Frontal cortex (tissue), 4 donors: ENCODE data around the gene TOMM7. TPM values are rescaled to one million over a fixed set of nuclear protein-coding genes. Genes with fewer than 3 reads are reported as not detected.
"Not testable (repeated sequence)": the region's sequence is repeated elsewhere in the genome, so short reads cannot be mapped to it uniquely, and the experiment has no call there.

Experiments used
- DNase-seq, 2 donors: peaks; one replicate each; pipeline ENCODE4 v3.0.0; 2012; ENCODE audit warnings: low spot score in 2 of 2
- FAIRE-seq: peaks from 2 replicates; lab custom pipeline; 2012; peaks lifted over from hg19 to GRCh38; lab: Jason Lieb, UNC
- total RNA-seq: library from RNA; depleted of rRNA; stranded (reverse); fragments of >200 nt; gene quantifications from one replicate; pipeline ENCODE4 v1.2.3, GENCODE V29; 2014
- donor health status: control.
- donor health status: control.
- donor health status: control.

TOMM7 gene
- total RNA-seq, 1 donor from 2014 or later, result 172 TPM

- FAIRE-seq, result no peak
- peak; percentile 82 to 86 for DNase-seq
Observed at GRCh38 chr7:22854158-22855048, 31.8 kb upstream of the TOMM7 start.

- no peak for FAIRE-seq
- DNase-seq, result no peak
Observed at GRCh38 chr7:22853674-22854157, 31.1 kb upstream of the TOMM7 start.

GRCh38 chr7:22853138-22853537 lies 30.5 kb upstream of the TOMM7 start:
- DNase-seq (no peak), FAIRE-seq (no peak)

DNA sequence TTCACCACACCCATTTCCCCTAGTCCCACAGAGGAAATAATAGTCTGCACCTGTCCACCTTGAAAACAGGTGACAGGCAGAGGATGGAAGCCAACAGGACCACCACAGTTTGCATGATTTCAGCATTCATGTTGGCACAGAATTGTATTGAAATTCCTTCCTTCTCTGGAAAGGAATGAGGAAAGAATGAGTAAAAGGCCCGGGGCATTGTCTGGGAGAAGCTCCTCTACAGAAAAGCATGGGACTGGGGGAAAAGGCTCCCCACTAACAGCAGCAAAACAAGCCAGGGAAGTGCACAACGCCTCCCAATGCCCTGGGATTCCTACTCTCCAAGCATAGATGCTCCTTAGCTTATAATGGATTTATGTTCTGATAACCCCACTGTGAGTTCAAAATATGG lies 28.5 kb upstream of the TOMM7 start:
- DNase-seq (no peak), FAIRE-seq (no peak)

- not testable (repeated sequence) for DNase-seq, FAIRE-seq
Observed at GRCh38 chr7:22850394-22850793, 27.7 kb upstream of the TOMM7 start.

- FAIRE-seq (no peak), DNase-seq (no peak)
Observed at GRCh38 chr7:22849662-22850061, 27.0 kb upstream of the TOMM7 start.

- no peak for FAIRE-seq
- no peak for DNase-seq
Observed at GRCh38 chr7:22849172-22849571, 26.5 kb upstream of the TOMM7 start.

DNA sequence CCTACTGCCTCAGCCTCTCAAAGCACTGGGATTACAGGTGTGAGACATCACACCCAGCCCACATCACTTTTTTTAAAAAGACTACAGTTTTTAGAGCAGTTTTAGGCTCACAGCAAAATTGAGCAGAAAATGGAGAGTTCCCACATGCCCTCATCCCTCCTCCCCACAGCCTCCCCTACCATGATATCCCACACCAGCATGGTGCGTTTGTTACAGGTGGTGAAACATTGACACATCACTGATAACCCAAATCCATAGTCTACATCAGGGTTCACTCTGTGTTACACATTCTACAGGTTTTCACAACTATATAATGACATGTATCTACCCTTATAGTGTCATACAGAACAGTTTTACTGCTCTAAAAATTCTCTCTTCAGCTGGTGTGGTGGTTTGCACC lies 24.3 kb upstream of the TOMM7 start:
- DNase-seq (no peak), FAIRE-seq (no peak)

GRCh38 chr7:22845221-22845834 lies 22.7 kb upstream of the TOMM7 start:
- DNase-seq (no peak), FAIRE-seq (no peak)

DNA sequence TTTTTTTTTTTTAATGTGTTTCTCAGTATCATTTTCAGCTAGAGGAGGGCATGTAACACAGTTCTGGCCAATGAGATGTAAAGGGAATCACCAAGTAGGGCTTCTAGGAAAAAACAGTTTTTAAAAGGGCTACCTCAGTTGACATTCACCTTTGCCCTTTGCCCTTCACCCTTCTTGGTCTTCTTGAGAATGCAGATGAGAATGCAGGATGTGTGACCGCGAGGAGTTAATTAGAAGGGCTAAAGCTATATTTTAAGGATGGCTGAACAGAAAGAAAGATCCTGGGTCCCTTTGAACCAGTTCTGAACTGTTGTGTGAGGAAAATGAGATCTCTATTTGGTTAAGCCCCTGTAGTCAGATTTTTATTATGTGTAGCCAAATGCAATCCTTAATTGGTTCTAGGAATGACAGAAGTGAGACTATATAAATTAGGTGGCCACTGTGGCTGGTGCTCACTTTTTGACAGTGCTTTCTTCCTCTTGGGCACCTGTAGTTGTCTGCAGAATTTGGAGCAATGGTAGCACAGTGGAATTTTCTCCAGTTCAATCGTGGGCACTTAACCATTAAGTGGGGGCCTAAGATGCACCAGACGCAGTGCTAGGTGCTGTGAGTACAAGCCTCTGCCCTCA lies 21.1 kb upstream of the TOMM7 start:
- no peak for FAIRE-seq
- no peak for DNase-seq

GRCh38 chr7:22842973-22843372 lies 20.3 kb upstream of the TOMM7 start:
- no peak for DNase-seq
- no peak for FAIRE-seq

GRCh38 chr7:22842383-22842941 lies 19.8 kb upstream of the TOMM7 start:
- DNase-seq, result no peak

GRCh38 chr7:22841954-22842353 lies 19.3 kb upstream of the TOMM7 start:
- no peak for FAIRE-seq
- DNase-seq, result no peak

More at GRCh38 chr7:22842383-22842941, 19.8 kb upstream of the TOMM7 start:
- no peak for FAIRE-seq

GRCh38 chr7:22837308-22837707 lies 14.7 kb upstream of the TOMM7 start:
- no peak for DNase-seq
- FAIRE-seq, result no peak

GRCh38 chr7:22836506-22836905 lies 13.9 kb upstream of the TOMM7 start:
- not testable (repeated sequence) for FAIRE-seq, DNase-seq

- FAIRE-seq (no peak), DNase-seq (no peak)
Observed at GRCh38 chr7:22833957-22834356, 11.3 kb upstream of the TOMM7 start.

GRCh38 chr7:22833113-22833855 lies 10.6 kb upstream of the TOMM7 start:
- no peak for DNase-seq
- FAIRE-seq, result no peak

- FAIRE-seq (no peak), DNase-seq (no peak)
Observed at GRCh38 chr7:22832401-22832800, 9.8 kb upstream of the TOMM7 start.

DNA sequence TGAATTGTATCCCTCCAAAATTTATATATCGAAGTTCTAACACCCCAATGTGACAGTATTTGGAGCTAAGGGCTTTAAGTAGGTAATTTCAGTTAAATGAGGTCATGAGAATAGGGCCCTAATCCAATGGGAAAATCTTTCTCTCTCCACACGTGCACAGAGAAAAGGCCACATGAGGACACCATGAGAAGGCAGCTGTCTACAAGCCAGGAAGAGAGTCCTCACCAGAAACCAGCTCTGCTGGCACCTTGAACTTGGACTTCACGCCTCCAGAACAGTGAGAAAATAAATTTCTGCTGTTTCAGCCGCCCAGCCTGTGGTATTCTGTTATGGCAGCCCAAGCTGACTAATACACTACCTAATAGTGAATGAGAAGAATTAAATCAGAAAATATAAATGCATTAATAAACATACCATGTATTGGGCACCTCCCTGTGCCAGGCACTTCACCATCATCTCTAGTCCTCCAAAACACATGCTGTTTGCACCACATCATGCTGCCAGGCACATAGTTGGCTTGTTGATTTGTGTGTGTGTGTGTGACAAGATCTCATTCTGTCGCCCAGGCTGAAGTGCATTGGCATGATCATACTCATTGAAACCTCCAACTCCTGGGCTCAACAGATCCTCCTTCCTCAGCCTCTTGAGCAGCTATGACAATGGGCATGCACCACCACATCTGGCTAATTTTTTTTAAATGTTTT lies 9.1 kb upstream of the TOMM7 start:
- FAIRE-seq (no peak), DNase-seq (no peak)
